Fibroblast of the aortic adventitia (primary cell): ENCODE results near the gene EHD1. TPM values are rescaled to one million over a fixed set of nuclear protein-coding genes. Genes with fewer than 3 reads are reported as not detected.
A peak's percentile ranks its signal among the peaks of the same experiment; 100 is the strongest.

Experiments
- DNase-seq: peaks from one replicate; pipeline ENCODE4 v3.0.0-alpha.2; 2010; ENCODE audit warnings: low read depth
- H3K4me3 ChIP-seq: 2 replicates; pipeline ENCODE4 v1.5.1; 2011; ENCODE audit warnings: low read depth, mild to moderate bottlenecking, control low read depth, low read length, moderate library complexity
- CTCF ChIP-seq: IDR thresholded peaks from 2 replicates; pipeline ENCODE4 v1.5.1; 2011; ENCODE audit warnings: mild to moderate bottlenecking, low read length, control low read depth, inconsistent platforms; ENCODE audit not compliant: insufficient read depth
- total RNA-seq: library from RNA; depleted of rRNA; stranded (reverse); fragments of >200 nt; gene quantifications from 2 replicates; pipeline ENCODE4 v1.2.3, GENCODE V29; 2012; ENCODE audit warnings: low replicate concordance

EHD1 gene
- total RNA-seq, 1 donor, result 68.1 TPM

DNA sequence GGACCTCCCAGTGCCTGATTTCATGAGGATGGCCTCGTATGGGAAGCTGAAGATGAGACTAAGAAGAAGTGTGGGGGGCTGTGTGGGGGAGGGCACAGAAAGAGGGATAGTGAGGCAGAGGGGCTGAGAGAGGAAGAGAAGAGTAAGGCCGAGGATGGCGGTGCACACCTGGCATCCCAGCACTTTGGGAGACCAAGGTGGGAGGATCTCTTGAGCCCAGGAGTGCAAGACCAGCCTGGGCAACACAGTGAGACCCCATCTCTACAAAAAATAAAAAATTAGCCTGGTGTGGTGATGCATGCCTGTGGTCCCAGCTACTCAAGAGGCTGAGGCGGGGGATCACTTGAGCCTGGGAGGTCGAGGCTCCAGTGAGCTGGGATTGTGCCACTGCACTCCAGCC is 13.5 kb upstream of the EHD1 start:
- H3K4me3 ChIP-seq, result no peak overlapping the region
- TF ChIP-seq CTCF, result no peak
- DNase-seq, result no peak

DNA sequence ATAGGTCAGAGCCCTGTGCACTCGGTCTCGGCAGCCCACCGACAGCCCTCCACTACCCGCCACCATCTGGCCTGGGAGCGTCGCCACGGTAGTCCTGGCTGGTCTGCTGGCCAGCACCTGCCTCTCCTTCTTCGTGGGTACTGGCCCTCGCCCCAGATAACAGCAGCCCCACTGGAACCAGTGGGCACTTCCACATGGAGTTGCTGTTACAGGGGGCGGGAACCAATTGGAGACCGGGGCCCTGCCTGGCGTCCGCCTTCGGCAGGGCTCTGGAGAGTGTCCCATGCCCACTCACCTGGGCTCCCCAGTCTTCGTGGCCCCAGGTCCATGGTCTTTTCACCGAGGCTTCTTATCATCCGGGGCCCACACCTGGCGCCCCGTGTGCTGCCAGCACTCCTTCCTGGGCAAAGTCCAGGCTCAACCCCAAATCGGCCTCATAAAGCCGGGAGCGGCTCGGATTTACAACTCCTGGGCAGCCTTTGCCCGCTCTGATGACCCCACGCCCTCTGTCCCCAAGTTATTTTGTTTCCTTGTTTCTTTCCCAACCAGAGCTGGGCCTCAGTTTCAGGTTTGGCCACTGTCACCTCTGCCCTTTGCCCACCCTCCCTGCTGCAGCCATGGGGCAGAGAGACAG is 12.9 kb upstream of the EHD1 start:
- no peak for DNase-seq
- TF ChIP-seq CTCF, result no peak
- H3K4me3 ChIP-seq, result no peak overlapping the region

DNA sequence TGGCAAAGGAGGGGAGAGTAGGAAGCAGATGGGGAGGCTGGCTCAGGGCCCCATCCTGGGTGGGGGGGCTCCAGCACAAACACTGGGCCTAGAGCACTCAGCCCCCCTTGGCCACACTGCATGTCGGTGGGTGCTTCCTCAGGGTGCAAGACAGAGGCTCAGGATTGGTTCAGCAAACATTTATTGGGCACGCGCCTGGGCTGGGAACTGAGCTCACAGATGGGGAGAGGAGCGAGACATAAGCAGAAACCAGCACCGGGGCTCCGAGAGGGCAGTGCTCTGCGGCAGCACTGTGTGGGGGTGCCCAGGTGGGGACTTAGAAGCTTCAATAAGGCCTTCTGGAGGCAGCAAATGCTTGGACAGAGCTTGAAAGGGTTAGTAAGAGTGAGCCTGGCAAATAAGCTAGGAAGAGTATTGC is 12.1 kb upstream of the EHD1 start:
- no peak overlapping the region for H3K4me3 ChIP-seq
- no peak for TF ChIP-seq CTCF
- DNase-seq, result no peak

GRCh38 chr11:64888729-64889511 is 10.5 kb upstream of the EHD1 start:
- no peak overlapping the region for H3K4me3 ChIP-seq
- DNase-seq, result peak; percentile 35
- TF ChIP-seq CTCF, result no peak

DNA sequence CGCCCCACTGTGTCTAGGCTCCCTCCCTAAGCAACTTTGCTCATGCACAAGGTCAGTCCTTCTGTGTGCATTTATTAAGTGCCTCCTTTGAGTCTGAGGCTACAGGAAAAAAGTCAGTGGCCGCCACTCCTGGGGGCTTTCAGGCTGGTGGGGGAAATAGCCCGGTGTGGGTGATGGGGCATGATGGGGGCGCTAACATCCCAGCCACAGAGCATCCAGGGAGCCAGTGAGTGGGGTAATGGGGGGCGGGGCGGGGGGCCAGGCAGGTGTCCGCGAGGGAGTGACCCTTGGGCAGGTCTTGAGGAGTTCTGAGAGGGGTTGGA is 9.9 kb upstream of the EHD1 start:
- no peak for TF ChIP-seq CTCF
- no peak for DNase-seq
- no peak overlapping the region for H3K4me3 ChIP-seq

- TF ChIP-seq CTCF, result peak; percentile 90
- no peak overlapping the region for H3K4me3 ChIP-seq
- peak; percentile 60 for DNase-seq
These were observed 9.5 kb upstream of the EHD1 start for GRCh38 chr11:64887757-64888405.
